Spinal cord (tissue), 10 donors: ENCODE results near the gene PRICKLE4. TPM values are rescaled to one million over a fixed set of nuclear protein-coding genes. Genes with fewer than 3 reads are reported as not detected.

Experiments used
- DNase-seq, 6 donors: peaks; one replicate each; pipeline versions ENCODE4 v3.0.0 to v3.0.0-alpha.2; 2013 to 2015; ENCODE audit warnings: low spot score in 6 of 6, low read depth in 4 of 6
- H3K27ac ChIP-seq: one replicate; pipeline ENCODE4 v1.5.1; 2013; ENCODE audit warnings: low read depth, low read length, control low read depth
- H3K27me3 ChIP-seq: one replicate; pipeline ENCODE4 v1.6.1; 2013; ENCODE audit warnings: low read length; ENCODE audit not compliant: control insufficient read depth, insufficient read depth
- H3K36me3 ChIP-seq: one replicate; pipeline ENCODE4 v1.6.1; 2013; ENCODE audit warnings: low read length; ENCODE audit not compliant: control insufficient read depth, insufficient read depth
- H3K4me1 ChIP-seq: one replicate; pipeline ENCODE4 v1.6.1; 2013; ENCODE audit warnings: low read length; ENCODE audit not compliant: control insufficient read depth, insufficient read depth
- H3K4me3 ChIP-seq: one replicate; pipeline ENCODE4 v1.5.1; 2013; ENCODE audit warnings: low read depth, low read length, control low read depth
- H3K9me3 ChIP-seq: one replicate; pipeline ENCODE4 v1.6.1; 2013; ENCODE audit warnings: low read length; ENCODE audit not compliant: control insufficient read depth, insufficient read depth
- WGBS: methylation state at CpG from one replicate; pipeline ENCODE4 v1.1.5; 2013; ENCODE audit warnings: missing lambda C conversion rate; ENCODE audit not compliant: insufficient coverage; 5-methylcytosine and 5-hydroxymethylcytosine counted together
- polyA plus RNA-seq, 2 donors: library from polyadenylated mRNA; unstranded; fragments of 120-200 nt; gene quantifications; one replicate each; pipeline ENCODE4 v1.2.1, GENCODE V29; 2013; ENCODE audit not compliant: insufficient read length in 2 of 2
- total RNA-seq, 2 donors: library from RNA; depleted of rRNA in 1 of 2; stranded (reverse); fragments of 120-200 nt in 1 of 2; fragments of >200 nt in 1 of 2; gene quantifications; one replicate each; pipeline versions ENCODE4 v1.2.3 to v1.2.4, GENCODE V29; 2013 to 2014
- donor health status: healthy.

PRICKLE4 gene
- total and polyA plus RNA-seq, 4 donors = 1.6 to 8.8 (median 2.2) TPM

GRCh38 chr6:41781366-41781730 lies 766 bp downstream of the PRICKLE4 start:
- Histone ChIP-seq H3K27me3 (no peaks in the 10 kb centered on the region), H3K36me3 (peaks cover 19% of the 10 kb centered on the region), H3K4me1 (peaks cover 34% of the 10 kb centered on the region), H3K4me3 (peak overlapping the region; percentile 73), H3K9me3 (no peaks in the 10 kb centered on the region), H3K27ac (peak overlapping the region; percentile 57)
- DNase-seq = no peak
- WGBS = 42% methylated on average over 2 of the region's 3 CpGs

- Histone ChIP-seq H3K27ac (no peak overlapping the region), H3K9me3 (no peaks in the 10 kb centered on the region), H3K36me3 (peaks cover 7% of the 10 kb centered on the region), H3K4me1 (peaks cover 34% of the 10 kb centered on the region), H3K4me3 (no peak overlapping the region), H3K27me3 (no peaks in the 10 kb centered on the region)
- DNase-seq = no peak
- 72% methylated on average over 2 of the region's 6 CpGs for WGBS
Measured at GRCh38 chr6:41783106-41783780, 2.7 kb downstream of the PRICKLE4 start.

- WGBS = no CpG with 5 or more reads among the region's 5 CpGs
- H3K27me3 ChIP-seq = no peaks in the 10 kb centered on the region
- H3K36me3 ChIP-seq = peaks cover 13% of the 10 kb centered on the region
- DNase-seq = no peak
- no peak overlapping the region for H3K27ac ChIP-seq
- peaks cover 35% of the 10 kb centered on the region for H3K4me1 ChIP-seq
- no peaks in the 10 kb centered on the region for H3K9me3 ChIP-seq
- no peak overlapping the region for H3K4me3 ChIP-seq
Measured at GRCh38 chr6:41784581-41785171, 4.1 kb downstream of the PRICKLE4 start.

GRCh38 chr6:41785254-41785653 lies 4.7 kb downstream of the PRICKLE4 start:
- 63% methylated on average over 11 of the region's 11 CpGs for WGBS
- H3K4me1 ChIP-seq = peaks cover 35% of the 10 kb centered on the region
- H3K27ac ChIP-seq = no peak overlapping the region
- no peaks in the 10 kb centered on the region for H3K27me3 ChIP-seq
- DNase-seq = no peak
- H3K36me3 ChIP-seq = peaks cover 13% of the 10 kb centered on the region
- no peak overlapping the region for H3K4me3 ChIP-seq
- no peaks in the 10 kb centered on the region for H3K9me3 ChIP-seq

- H3K27ac ChIP-seq = peak overlapping the region; percentile 49
- H3K27me3 ChIP-seq = no peaks in the 10 kb centered on the region
- H3K4me1 ChIP-seq = peaks cover 32% of the 10 kb centered on the region
- H3K4me3 ChIP-seq = peak overlapping the region; percentile 41
- WGBS = 10% methylated on average over 24 of the region's 29 CpGs
- H3K36me3 ChIP-seq = peaks cover 13% of the 10 kb centered on the region
- H3K9me3 ChIP-seq = no peaks in the 10 kb centered on the region
- DNase-seq = peak in 1 of 6 donors; percentile 71
Measured at GRCh38 chr6:41785689-41786450, 5.3 kb downstream of the PRICKLE4 start.

GRCh38 chr6:41786451-41787218 lies 6.1 kb downstream of the PRICKLE4 start:
- H3K4me3 ChIP-seq = peak overlapping the region; percentile 93
- peaks cover 24% of the 10 kb centered on the region for H3K4me1 ChIP-seq
- peak overlapping the region; percentile 96 for H3K27ac ChIP-seq
- under 1% methylated on average over 53 of the region's 58 CpGs for WGBS
- no peaks in the 10 kb centered on the region for H3K9me3 ChIP-seq
- H3K27me3 ChIP-seq = no peaks in the 10 kb centered on the region
- peak in 5 of 6 donors; percentile 84 to 96 (median 86) for DNase-seq
- peaks cover 13% of the 10 kb centered on the region for H3K36me3 ChIP-seq

- under 1% methylated on average over 54 of the region's 55 CpGs for WGBS
- peaks cover 24% of the 10 kb centered on the region for H3K4me1 ChIP-seq
Measured at GRCh38 chr6:41787219-41787917, 6.8 kb downstream of the PRICKLE4 start, which contains the start of gene TOMM6. Gene TOMM6 (plus strand): TSS chr6:41787694. CDS start chr6:41787698, 4 bp downstream.

GRCh38 chr6:41789390-41789724 lies 8.8 kb downstream of the PRICKLE4 start:
- no peak overlapping the region for H3K4me3 ChIP-seq
- no peak for DNase-seq
- H3K9me3 ChIP-seq = no peaks in the 10 kb centered on the region
- peaks cover 19% of the 10 kb centered on the region for H3K36me3 ChIP-seq
- peaks cover 24% of the 10 kb centered on the region for H3K4me1 ChIP-seq
- no peak overlapping the region for H3K27ac ChIP-seq
- no peaks in the 10 kb centered on the region for H3K27me3 ChIP-seq
- WGBS = 95% methylated on average over 2 of the region's 3 CpGs

More at GRCh38 chr6:41787219-41787917, 6.8 kb downstream of the PRICKLE4 start, which contains the start of gene TOMM6:
- DNase-seq = peak; percentile 88 to 98 (median 92)
- H3K36me3 ChIP-seq = peaks cover 16% of the 10 kb centered on the region
- peak within 1 kb of the TSS; percentile 96 for H3K27ac ChIP-seq
- H3K4me3 ChIP-seq = peak within 1 kb of the TSS; percentile 93
- no peaks in the 10 kb centered on the region for H3K27me3 ChIP-seq
- no peaks in the 10 kb centered on the region for H3K9me3 ChIP-seq

- peaks cover 14% of the 10 kb centered on the region for H3K36me3 ChIP-seq
- WGBS = 100% methylated on average over 1 of the region's 1 CpG
- H3K9me3 ChIP-seq = no peaks in the 10 kb centered on the region
- H3K4me3 ChIP-seq = no peak overlapping the region
- peaks cover 21% of the 10 kb centered on the region for H3K4me1 ChIP-seq
- no peak overlapping the region for H3K27ac ChIP-seq
- H3K27me3 ChIP-seq = no peaks in the 10 kb centered on the region
- DNase-seq = no peak
Measured at GRCh38 chr6:41790045-41790444, 9.5 kb downstream of the PRICKLE4 start.
